ENCODE data around the gene HERC5.

The HERC5 gene

GRCh38 chr4:88448889-88449288 is 8.0 kb upstream of the HERC5 start:
- DNase-seq = no peak

DNA sequence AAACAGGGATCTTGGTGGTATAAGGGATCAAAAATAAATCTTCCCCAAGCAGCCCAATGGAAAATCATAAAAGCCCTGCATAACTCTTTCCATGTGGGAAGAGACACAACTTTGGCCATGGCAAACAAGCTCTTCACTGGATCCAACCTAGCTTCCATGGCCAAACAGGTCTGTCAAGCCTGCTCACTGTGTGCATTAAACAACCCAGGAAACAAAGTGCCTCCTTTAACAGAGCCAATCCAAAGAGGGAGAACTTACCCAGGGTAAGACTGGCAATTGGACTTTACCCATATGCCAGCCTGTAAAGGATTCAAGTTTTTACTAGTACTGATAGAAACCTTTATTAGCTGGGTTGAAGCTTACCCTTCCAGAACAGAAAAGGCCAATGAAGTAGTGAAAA is 7.6 kb upstream of the HERC5 start:
- no peak for DNase-seq

- no peak for DNase-seq
Observed at GRCh38 chr4:88451205-88451604, 5.7 kb upstream of the HERC5 start.

DNA sequence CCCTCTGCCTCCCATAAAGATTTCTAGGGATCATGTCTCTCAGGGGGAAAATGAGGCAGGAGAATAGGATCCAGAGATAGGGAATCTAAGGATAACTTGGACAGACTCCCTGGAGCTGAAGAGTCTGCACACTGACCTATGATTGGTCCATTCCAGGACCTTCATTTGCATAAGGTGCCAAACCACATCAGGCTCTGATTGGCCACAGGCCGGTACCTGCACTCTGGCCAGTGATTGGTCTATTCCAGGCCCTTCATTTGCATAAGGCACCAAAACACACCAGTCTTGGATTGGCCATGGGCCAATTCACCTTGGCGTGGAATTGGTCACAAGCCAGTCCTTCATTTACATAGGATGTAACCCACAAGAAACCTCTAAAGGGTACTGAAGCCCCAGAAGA is 4.0 kb upstream of the HERC5 start:
- DNase-seq = no peak

DNA sequence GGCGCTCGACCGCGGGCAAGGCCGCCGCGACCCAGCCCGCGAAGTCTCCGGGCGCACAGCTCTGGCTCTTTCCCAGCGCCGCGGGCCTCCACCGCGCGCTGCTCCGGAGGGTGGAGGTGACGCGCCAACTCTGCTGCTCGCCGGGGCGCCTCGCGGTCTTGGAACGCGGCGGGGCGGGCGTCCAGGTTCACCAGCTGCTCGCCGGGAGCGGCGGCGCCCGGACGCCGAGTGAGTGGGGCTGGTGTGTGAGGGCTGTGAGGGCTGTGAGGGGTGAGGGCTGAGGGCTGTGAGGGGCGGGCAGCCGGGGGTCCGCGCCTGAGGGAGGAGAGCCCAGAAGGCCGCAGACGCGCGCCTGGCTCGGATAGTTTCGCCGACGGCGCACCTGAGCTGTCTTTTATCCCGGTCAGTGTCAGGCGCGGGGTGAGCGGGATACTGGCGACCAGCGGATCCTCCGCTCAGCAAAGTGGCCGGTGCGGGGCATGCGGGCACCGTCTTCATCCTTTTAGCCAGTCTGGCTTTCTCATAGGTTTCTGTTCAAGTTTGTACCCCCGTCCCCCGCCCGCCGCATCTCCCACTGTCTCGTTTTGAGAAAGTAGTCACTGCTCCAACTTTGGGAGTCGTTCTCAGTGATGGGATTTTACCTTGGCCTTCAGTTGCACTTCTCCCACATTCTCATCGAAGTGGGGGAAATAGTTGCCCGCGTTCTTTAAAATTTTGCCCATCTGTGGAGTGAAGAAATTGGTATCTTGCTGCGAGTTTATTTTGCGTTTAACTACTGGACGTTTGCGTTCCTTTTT is 586 bp downstream of the HERC5 start:
- no peak for DNase-seq

- DNase-seq = no peak
Observed at GRCh38 chr4:88458104-88458740, 1.3 kb downstream of the HERC5 start.

DNA sequence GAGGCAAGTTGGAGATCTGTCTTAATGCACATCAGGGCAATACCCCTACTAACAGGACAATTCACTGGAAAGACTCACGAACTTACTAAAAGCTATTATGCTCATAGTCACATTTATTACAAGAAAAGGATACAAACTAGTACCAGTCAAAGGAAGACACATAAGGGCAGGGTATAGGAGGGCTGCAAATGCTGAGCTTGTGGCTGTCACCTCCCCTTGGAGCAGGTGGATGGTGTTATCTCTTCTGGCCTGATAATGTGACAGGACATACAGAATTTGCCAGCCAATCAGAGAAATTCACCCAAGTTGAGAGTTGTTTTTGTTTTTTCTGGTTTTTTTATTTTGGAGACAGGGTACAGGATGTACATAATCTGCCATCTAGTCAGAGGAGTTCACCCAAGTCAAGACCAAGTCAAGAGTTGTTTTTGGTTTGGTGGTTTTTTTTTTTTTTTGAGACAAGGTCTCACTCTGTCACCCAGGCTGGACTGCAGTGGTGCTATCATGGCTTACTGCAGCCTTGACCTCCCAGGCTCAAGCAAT is 8.8 kb downstream of the HERC5 start:
- DNase-seq = no peak

- no peak for DNase-seq
Observed at GRCh38 chr4:88467392-88467791, 10.5 kb downstream of the HERC5 start.

DNA sequence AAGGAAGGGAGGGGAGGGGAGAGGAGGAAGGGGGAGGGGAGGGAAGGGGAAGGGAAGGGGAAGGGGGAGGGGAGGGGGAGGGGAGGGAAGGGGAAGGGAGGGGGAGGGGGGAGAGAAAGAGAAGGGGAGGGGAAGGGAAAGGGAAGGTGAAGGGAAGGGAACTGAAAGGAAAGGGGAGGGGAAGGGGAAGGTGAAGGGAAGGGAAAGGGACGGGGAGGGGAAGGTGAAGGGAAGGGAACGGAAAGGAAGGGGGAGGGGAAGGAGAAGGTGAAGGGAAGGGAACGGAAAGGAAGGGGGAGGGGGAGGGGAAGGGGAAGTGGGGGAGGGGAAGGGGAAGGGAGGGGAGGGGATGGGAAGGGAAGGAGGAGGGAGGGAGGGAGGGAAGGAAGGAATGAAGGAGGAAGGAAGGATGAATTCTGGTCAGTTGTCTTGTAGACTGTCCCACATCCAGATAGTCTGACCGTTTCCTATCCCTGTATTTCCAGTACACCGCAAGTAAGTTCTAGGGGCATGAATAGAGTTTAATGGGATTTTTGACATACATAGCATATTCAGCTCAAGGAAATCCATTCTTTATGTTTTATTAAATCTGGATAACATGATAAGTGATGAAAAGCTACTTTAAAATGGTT is 20.4 kb downstream of the HERC5 start:
- DNase-seq = no peak

DNA sequence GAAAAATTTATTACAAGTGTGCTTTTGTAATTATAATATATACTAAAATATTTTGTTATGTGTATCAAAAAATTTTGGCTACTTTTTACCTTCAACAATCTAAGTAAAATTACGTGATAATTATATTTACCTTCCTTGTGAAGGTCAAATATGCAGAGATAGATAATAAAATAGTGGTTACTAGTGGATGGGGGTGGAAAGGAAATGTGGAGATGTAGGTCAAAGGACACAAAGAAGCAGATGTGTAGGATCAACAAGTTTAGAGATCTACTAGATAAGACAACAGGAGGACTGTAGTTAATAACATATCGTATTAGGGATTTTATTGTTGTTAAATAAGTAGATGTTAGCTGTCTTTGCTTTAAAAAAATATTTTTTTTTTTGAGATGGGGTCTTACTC is 21.3 kb downstream of the HERC5 start:
- no peak for DNase-seq

DNA sequence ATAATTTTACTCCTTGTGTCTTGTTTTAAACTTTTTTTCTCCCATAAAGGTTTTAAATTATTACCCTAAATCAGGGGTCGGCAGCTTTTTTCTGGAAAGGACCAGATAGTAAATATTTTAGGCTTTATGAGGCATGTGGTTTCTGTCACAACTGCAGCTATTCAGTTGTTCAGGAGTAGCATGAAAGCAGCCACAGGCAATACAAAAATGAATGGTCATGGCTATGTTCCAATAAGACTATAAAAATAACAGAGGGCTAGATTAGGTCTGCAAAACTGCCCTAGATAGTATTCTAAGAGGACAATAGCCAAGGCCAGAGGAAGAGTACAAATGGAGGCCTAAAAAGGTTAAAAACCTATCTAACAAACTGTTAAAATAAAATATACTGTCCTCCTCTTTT is 24.6 kb downstream of the HERC5 start:
- DNase-seq = no peak

- no peak for DNase-seq
Observed at GRCh38 chr4:88489100-88489761, 32.3 kb downstream of the HERC5 start.

DNA sequence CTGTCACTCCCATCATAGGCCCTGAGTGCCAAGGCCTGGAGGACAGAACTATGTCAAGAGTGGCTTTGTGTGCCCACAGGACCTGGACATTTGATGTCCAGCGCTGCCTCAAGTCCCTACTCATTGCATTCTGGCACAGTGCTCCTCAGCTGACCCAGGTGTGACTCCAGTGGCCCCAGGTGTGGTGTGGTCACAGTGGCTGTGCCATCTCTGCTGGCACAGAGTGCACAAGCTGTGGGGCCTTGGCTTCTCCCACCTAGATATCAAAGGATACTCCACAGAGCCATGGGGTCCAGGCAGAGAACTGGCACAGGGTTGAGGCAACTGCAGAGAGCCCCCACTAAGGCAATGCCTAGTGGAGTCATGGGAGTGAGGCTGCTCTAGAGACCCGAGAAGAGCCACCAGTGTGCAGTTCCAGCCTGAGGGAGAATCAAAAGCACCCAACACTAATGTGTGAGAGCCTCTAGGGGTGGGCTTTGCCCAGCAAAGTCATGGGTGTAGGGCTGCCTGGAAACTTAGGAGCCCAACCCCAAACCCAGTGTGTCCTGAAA is 41.0 kb downstream of the HERC5 start:
- DNase-seq = no peak

DNA sequence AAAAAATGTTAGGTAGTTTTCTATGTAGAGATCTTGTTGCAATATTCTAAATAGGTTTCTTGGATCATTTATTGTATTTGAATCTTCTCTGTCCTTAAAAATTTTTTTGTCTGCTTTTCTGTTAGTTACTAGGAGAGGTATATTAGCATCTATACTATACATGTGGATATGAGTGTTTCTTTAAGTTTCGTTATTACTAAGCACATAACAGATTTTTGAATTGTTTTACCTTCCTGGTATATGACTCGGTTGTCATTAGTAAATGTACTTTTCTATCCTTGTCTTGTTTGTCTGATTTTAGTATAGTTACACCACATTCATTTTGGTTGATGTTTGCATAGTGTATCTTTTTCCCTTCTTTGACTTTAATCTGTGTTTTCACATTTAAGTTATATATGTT is 46.4 kb downstream of the HERC5 start:
- no peak for DNase-seq

DNA sequence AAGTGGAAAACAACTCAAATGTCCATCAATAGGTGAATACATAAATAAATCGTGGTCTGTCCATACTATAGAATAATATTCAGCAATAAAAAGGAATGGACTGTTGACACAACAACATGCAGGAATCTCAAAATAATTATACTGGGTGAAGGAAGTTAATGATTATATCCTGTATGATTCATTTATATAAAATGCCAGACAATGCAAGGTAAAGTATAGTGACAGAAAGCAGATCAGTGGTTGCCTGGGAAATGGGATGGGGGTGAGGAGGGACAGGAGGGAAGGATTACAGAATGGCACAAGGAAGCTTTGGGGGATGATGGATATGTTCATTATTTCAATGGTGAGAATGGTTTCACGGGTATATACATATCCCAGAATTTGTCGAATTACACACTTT is 54.3 kb downstream of the HERC5 start:
- no peak for DNase-seq

DNA sequence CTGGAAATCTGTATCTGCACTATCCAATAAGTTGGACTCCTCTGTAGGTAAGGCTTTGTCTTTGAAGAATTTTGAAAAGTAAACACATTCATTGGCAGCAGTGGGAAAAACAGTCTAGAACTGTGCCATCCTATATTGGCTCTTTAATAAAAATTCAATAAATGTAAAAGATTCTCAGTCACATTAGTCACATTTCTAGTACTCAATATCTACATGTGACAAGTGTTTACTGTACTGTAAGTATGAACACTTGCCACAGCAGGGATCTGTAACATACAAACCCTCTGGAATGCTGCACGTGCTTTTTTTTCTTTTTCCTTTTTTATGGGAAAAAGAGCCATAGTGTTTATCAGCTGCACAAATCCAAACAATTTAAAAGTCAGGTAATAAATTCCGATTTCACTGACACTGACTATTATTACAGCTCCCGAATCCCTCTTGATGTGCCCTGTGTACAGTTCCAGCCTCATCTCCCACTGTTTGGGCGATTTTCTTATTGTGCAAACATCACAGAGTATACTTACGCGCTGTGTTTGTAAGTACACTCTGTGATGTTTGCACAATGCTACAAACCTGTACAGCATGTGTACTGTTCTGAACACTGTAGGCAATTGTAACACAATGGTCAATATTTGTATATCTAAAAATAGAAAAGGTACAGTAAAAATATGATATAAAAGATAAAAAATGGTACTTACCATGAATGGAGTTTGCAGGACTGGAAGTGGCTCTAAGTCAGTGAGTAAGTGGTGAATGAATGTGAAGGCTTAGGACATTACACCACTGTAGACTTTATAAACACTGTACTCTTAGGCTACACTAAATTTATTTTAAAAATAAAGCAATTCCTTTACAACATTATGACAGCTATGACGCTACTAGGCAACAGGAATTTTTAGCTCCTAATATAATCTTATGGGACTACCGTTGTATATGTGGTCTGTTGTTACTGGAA is 57.9 kb downstream of the HERC5 start:
- no peak for DNase-seq

GRCh38 chr4:88516746-88517145 is 59.8 kb downstream of the HERC5 start:
- no peak for DNase-seq

DNA sequence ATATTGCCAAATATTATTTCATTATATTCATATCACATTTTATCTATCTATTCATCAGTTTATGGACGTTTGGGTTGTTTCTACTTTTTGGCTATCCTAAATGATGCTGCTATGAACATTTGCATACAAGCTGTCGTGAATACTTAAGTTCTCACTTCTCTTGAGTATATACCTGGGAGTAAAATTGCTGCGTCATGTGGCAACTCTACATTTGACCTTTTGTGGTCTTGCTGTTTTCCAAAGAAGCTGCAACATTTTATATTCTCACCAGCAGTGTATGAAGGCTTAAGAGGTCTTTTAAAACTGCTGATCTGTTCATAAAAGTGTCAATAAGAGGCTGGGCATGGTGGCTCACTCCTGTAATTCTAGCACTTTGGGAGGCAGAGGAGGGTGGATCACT is 60.9 kb downstream of the HERC5 start:
- no peak for DNase-seq

GRCh38 chr4:88518911-88519310 is 62.0 kb downstream of the HERC5 start:
- DNase-seq = no peak

DNA sequence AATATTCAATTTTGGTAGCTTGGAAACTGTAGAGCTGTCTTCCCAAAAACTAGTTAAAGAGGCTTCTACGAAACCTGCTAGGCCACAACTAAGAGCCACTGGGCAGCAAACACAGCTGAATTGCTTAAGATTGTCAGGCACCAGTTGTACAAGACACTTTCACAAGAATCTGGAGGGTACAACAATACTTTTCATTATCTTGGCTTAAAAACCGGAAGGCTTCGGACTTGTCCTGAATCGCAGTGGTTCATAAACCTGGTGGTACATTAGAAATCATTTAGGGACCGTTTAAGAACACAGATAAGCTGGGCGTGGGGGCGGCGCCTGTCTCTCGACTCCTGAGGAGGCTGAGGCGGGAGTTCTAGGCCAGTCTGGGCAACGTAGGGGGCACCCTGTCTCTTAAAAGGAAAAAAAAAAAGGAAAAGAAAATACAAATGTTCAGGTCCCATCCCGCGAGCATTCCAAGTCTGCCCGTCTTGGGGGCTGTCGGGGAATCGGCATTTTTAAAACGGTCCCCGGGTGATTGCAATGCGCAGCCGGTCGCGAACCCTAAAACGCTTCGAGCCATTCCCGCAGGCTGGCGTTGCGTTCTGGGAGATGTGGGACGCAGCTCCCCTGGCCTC is 65.9 kb downstream of the HERC5 start:
- no peak for DNase-seq

DNA sequence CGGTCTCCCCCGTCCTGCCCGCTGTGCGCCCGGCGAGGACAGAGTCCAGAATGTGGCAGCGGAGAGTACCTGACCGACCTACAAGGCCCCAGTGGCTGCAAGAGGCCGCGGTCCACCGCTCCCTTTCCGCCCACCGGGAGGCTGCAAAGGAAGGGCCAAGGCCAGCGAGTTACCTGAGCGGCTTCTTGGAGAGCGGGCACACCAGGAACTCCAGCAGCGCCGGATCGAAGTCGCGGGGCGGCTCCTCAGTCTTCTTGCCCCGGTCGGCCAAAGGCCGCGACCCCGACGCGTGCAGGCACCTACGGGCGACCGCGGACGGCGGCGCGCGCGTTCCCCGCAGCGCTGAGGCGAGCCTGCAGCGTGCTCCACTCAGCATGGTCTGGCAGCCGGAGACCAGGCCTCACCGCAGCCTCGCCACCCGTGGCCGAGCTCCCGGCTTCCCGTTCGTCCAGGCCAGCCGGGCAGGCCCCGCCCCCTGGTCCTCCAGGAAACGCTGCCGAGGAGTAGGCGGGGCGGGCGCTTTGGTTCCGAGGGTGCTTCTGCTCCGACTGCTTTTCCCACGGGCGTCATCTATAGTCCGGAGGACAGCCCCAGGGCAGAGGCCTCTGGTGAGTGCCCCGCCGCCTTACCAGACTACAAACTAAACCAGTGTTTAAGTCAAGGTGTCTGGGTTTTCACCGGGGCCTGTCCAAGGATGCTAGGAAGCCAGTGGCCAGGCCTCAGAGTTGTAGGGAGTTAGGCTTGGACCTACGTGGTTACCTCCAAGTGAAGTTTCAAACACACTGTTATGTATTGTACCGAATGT is 66.6 kb downstream of the HERC5 start, which contains the start of gene PYURF:
Gene PYURF (minus strand): TSS at position 452 of the 805 bp plus-strand sequence. CDS start 76 bp downstream, at position 376.
- DNase-seq = peak; percentile 56

Measured in 8988T (cell line).